GM18502 (cell line): Measurements from ENCODE around the gene LIG3.
"Not testable (repeated sequence)": the region's sequence is repeated elsewhere in the genome, so short reads cannot be mapped to it uniquely, and the experiment has no call there.

Experiments
- ATAC-seq: cut with Tn5 transposase; IDR thresholded peaks from one replicate; pipeline ENCODE4 v1.9.1; 2021; ENCODE audit warnings: mild to moderate bottlenecking; ENCODE audit not compliant: unreplicated experiment, poor library complexity

LIG3 gene

DNA sequence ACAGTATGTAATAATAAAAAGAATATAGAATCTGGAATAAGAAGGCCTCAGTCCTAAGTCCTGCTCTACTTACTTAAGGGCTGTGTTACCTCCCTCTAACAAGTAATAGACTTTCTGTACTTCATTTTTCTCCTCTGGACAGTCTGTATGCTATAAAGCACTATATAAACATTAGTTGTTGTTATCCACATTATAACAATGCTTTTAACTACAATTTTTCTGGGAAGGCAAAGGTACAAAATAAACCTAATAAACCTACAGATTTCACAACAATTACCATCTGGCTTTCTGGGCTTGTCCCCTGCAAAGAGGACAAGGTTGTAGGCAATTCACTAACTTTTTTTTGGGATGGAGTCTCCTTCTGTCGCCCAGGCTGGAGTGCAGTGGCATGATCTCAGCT lies 50.5 kb downstream of the LIG3 start:
- ATAC-seq, result no peak

DNA sequence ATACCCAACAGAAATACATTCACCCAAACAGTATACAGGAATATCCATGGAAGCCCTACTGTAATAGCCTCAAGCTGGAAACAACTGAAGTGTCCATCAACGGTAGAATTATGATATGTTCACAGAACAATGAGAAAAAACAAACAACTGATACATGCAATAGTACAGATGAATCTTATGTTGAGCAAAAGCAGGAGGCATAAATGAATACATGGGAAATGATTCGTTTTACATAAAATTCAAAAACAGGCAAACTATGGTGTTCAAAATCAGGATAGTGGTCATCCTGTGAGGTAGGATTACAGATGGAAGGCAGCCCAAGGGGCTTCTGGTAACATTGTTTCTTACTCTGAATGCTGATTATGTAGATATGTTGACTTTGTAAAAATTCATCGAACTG lies 58.1 kb downstream of the LIG3 start:
- no peak for ATAC-seq

DNA sequence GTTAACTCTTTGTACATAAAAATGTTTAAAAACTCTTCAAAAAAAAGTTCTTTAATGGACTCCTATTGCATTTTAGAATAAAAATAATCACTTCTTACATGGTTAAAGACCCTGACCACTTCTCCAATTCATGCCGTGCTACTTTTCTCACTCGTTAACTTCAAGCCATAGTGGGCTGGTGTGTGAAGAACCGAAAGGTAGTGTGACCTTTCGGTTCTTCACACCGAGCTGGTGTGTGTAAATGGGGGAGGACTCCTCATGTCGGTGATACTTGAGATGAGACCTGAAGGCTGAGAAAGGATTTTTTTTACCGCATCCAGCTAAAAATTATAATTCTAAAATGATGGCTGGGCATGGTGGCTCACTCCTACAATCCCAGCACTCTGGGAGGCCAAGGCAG lies 61.1 kb downstream of the LIG3 start:
- ATAC-seq, result no peak

DNA sequence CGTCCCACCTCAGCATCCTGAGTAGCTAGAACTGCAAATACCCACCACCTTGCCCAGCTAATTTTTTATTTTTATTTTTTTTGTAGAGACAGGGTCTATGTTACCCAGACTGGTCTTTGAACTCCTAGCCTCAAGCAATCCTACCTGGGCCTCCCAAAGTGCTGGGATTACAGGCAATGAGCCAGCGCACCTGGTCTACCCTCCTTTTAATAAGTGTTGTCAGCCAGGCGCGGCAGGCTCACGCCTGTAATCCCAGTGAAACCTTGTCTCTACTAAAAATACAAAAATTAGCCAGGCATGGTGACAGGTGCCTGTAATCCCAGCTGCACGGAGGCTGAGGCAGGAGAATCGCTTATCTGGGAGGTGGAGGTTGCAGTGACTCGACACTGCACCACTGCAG lies 63.9 kb downstream of the LIG3 start:
- ATAC-seq, result no peak

DNA sequence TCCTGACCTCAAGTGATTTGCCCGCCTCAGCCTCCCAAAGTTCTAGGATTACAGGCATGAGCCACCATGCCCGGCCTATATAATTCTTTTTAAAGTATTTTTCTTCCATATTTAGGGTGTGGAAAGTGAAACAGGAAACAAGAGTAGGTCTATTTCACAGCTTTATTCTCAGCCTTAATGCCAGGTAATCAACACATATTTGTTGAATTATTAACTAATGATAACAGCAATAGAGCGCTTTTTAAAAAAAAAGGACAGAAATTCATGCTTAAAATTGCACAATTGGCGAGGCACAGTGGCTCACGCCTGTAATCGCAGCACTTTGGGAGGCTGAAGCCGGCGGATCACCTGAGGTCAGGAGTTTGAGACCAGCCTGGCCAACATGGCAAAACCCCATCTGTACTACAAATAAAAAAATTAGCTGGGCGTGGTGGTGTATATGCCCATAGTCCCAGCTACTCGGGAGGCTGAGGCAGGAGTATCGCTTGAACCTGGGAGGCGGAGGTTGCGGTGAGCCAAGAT lies 65.2 kb downstream of the LIG3 start:
- not testable (repeated sequence) for ATAC-seq

DNA sequence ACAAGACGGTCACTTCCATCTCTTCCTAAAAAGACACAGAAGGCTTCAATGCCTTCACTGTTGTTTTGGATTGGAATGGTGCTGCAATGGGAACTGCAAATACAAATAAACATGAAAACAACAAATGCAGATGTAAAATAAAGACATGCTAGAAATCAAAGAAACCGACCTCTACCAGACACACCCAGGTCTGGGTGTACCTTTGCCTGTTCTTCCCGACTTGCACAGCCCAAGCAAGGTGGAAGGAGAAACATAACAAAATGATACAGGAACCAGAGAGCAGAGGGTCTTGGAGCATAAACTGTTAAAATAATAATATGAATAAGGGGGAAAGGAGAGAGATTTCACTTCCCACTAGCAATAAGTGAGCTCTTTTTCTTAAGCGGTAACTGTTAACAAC lies 65.9 kb downstream of the LIG3 start:
- no peak for ATAC-seq

DNA sequence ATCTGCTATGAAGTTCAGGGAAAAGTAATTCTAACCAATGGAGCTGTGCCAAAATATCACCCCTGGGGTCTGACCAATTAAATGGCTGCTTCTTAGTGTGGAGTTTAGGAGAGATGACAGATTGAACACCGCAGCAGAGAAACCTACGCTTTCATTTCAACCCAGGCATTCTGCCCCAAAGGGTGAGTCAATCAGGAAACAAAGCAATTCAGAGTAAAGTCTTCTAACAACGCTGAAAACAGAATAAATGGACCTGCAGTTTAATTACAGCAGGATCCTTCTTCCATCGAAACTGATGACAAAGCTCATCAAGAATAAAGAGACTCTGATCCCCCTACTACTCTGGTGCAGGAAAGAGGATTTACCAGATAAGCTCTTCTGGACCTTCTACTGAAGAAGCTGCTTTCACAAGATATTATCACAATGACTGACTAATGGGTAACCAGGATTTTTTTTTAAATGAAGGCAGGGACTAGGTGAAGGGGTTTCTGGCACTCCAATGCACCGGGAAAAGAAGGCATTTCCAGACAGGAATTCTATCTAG lies 66.5 kb downstream of the LIG3 start:
- no peak for ATAC-seq

DNA sequence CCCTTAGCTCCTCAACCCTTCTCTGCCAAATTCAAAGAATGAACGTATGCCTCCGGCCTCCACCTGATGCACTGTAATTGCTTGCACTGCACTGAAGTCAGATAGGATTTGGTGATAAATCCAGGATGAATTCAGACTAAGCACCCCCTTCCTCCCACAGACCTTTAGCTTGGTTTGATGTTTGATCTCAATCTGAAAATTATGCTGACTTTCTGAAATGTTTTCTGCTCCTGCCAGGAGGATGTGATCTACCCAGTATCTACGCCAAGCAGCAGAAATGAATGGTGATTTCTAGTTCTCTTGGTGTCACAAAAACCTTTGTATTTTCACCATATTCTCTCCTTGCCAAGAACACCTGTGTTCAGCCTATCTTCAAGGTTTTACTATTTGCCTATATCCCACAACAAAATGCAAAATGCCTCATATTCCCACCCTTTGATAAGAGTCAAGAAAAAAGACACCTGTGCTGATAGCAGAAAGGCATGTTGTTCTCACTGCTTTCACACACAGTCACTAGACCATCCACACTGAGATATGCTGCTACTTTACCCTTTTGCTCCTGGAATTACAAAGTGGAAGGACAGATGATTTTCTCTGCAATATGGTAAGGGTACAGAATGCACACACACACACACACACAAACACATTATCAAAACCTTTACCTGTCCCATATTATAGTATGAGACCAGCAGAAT lies 68.5 kb downstream of the LIG3 start:
- no peak for ATAC-seq

DNA sequence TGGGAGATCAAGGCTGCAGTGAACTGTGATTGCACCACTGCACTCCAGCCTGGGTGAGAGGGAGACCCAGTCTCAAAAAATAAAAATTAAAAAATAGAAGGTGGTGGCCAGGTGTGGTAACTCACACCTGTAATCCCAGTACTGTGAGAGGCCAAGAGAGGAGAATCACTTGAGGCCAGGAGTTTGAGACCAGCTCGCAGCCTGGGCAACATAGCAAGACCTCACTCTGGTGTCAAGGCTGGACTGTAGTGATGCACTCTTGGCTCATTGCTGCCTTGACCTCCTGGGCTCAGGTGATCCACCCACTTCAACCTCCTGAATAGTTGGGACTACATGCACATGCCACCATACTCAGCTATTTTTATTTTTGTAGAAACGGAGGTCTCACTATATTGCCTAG lies 69.9 kb downstream of the LIG3 start:
- no peak for ATAC-seq

DNA sequence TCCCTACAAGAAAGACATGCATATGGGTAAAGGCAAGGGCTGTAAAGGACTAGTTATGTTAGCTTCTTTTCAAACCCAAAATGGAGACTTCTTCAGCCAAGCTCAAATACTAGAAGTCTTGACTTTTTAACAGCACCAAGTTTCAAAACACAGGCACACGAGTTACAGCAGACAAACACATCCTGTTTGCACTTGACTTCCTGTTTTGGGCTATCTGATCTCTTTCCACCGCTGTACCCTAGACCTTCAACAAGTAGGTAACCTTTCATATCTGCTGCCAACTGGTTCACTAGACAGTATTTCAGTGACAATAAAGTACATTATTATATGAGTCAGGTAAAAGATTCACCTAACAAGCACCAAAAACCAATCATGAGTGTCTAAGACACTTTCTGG lies 70.9 kb downstream of the LIG3 start:
- no peak for ATAC-seq

DNA sequence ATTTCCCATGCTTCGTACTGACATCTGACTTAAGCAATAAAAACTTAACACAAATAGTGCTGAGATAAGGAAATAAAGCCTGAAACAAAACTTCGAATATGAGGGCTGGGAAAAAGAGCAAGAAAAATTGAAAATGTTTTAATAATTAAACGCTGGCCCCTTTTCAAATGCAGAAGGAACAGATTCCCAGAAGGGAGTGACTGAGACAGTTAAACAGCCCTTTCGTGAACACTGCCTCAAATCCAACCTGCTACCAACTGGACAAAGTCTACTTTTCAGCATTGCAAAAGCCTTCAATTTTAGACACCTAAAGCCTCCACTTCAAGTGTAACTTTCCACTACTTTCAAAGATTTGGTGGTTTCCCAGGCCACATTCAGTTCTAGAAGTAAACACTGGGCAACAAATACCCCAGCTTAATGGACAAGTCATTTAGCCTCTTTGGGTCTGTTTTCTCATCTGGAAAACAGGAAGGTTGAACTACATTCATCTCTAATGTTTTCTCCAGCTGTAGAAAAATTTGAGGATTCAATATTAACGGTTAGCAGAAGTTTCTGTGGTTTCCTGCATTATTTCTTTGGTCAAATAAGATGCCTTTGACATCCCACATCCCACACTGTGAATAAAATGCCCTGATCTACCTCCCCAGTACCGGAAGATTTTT lies 71.4 kb downstream of the LIG3 start:
- ATAC-seq, result no peak

DNA sequence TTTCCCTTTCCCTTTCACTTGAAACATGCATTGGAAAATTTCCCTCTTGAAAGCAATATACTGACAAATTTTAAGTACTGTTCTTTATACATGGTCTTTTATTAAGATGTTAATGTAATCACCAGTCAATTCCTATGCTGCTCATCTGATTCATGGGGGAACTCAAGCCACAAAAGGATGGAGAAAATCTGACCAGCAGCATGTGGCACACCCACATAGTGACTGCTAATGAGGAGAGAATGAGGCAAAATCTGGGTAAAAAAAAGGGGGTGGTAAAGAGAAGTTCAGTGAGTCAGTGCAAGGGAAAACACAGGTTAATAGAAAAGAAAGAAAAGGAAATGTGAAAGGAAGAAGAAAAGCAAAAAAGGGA lies 71.9 kb downstream of the LIG3 start:
- ATAC-seq, result no peak

DNA sequence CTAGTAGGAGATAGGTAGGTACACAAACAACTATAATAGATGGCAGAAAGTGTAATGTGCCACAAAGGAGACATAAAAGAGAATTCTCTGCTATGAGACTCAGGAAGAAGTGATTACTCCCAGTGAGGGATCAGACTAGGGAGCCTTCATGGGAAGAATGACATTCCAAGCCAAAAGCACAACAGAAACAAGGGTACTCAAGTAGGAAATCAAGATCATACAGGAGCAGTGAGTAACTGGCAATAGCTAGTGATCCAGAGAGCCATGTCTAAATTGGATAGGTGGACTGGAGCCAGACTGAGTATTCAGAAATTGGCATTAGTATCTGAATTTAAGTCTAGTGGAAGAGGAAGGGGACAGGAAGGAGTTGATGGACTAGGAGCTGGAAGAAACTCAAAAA lies 72.5 kb downstream of the LIG3 start:
- ATAC-seq, result no peak

DNA sequence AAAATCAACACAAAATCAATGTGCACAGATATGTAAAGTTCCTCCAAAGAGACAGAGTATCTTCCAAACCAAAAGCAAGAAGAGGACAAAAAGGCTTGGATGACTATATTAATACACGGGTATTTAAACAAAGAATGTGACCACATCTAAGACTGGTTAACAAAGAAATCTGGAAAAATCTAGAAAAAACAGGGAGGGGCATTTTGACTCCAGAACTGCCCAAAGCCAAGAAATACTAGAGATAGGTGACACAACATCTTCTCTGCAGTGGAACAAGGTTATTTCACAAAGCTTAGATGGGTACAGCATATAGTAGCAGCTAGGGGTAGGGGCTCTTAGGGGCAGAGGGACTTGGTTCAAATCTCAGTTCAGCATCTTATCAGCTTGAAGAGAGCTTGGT lies 72.9 kb downstream of the LIG3 start:
- no peak for ATAC-seq

DNA sequence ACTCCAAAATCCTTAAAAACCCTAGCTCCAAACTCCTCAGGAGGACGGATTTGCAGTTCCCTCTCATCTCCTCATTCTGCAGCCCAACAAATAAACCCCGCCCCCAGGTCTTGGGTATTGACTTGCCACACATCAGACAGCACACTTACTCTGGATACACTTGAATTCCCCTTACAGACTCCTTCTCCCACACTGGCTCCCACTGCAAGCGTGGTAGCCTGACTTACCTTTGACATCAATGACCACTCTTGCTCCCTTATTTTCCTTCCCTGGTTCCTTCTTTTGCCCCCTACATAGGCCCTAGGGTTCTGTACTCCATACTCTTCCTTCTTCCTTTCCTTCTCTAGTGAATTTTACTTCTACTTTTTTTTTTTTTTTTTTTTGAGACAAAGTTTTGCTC lies 75.7 kb downstream of the LIG3 start:
- no peak for ATAC-seq

DNA sequence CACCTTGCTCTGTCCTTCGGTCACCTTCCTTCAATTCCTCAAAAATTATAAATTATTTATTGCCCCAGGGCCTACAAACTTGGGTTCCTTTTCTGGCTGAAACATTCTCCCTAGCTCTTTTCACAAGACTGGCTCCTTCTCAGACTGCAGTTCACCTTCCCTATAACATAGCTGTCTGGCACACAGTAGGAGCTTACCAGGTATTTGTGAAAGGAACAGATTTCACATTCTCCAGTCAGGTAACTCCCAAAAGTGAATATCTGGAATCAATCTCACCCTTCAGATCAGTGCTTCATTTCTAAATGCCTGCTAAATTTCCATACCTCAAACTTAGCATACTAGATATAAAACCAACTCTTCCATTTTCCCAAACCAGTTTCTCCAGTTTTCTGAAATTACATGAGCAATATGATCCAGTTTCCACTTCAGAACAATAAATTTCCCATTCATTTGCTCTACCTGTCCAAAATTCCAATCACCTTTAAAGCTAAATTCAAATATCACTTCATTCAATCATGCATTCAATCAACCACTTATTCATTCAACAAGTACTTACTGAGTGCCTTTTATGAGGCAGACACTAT lies 77.1 kb downstream of the LIG3 start:
- no peak for ATAC-seq
